ENCODE measurements around the gene FADD.

GRCh38 chr11:70252844-70253243 is 49.7 kb downstream of the FADD start:
- no peak for TF ChIP-seq CTCF (IDR thresholded peaks at IDR 0.05; ENCODE audit: extremely low read depth in 1 of 2, insufficient read depth in 1 of 2, low read depth in 1 of 2, low read length in 2 of 2)
- no peak for TF ChIP-seq FOS (IDR thresholded peaks at IDR 0.05; ENCODE audit: borderline replicate concordance, insufficient read depth, low read length)
- no peak for TF ChIP-seq POLR2A (IDR thresholded peaks at IDR 0.05; ENCODE audit: low read depth, low read length)
- TF ChIP-seq GATA2 (IDR thresholded peaks at IDR 0.05; ENCODE audit: insufficient read depth, insufficient read length, low read depth, low read length): no peak
- TF ChIP-seq MYC (IDR thresholded peaks at IDR 0.05; ENCODE audit: low read depth, low read length): no peak
- no peak for TF ChIP-seq JUN (IDR thresholded peaks at IDR 0.05; ENCODE audit: borderline replicate concordance, insufficient read depth, insufficient read length, low read depth)
- TF ChIP-seq POLR2AphosphoS5 (IDR thresholded peaks at IDR 0.05; ENCODE audit: insufficient read depth, low read depth, low read length): no peak
- TF ChIP-seq EZH2 (IDR thresholded peaks at IDR 0.05; ENCODE audit: borderline replicate concordance, low read depth, low read length, severe bottlenecking): no peak
- no peak for TF ChIP-seq MAX (IDR thresholded peaks at IDR 0.05; ENCODE audit: insufficient read depth, insufficient read length)

Data from endothelial cell of umbilical vein (primary cell).